Cardiac muscle cell (in vitro differentiated cells and primary cell): ENCODE data around the gene SELENOS. TPM values are rescaled to one million over a fixed set of nuclear protein-coding genes. Genes with fewer than 3 reads are reported as not detected.
A peak's percentile ranks its signal among the peaks of the same experiment; 100 is the strongest.

ENCODE experiments used
- DNase-seq, 2 donors: peaks; one replicate each; pipeline versions ENCODE4 v3.0.0 to v3.0.0-alpha.2; 2010 to 2017; ENCODE audit warnings: low read depth in 1 of 2, low spot score in 1 of 2
- H3K27ac ChIP-seq: fragments of 200-600 bp; sonication (generic); 2 replicates; pipeline ENCODE4 v1.5.1; 2016
- H3K27me3 ChIP-seq: fragments of 200-600 bp; sonication (generic); 2 replicates; pipeline ENCODE4 v1.6.0; 2016; ENCODE audit warnings: control low read depth
- H3K36me3 ChIP-seq: fragments of 200-600 bp; sonication (generic); 2 replicates; pipeline ENCODE4 v1.5.1; 2016; ENCODE audit warnings: control low read depth
- H3K4me1 ChIP-seq: fragments of 200-600 bp; sonication (generic); 2 replicates; pipeline ENCODE4 v1.8.1; 2017; ENCODE audit warnings: low read depth, mild to moderate bottlenecking, mixed run types
- H3K4me3 ChIP-seq: fragments of 200-600 bp; sonication (generic); 2 replicates; pipeline ENCODE4 v1.5.1; 2016; ENCODE audit warnings: mild to moderate bottlenecking
- H3K9me3 ChIP-seq: fragments of 200-600 bp; sonication (generic); 2 replicates; pipeline ENCODE4 v1.5.1; 2017; ENCODE audit warnings: low read depth, mild to moderate bottlenecking, control low read depth
- polyA plus RNA-seq: library from polyadenylated mRNA; unstranded; fragments of >200 nt; fragmentation: Nextera tagmentation; extraction: Ambion mirVana; gene quantifications from 2 replicates; pipeline ENCODE4 v1.2.1, GENCODE V29; 2016
- total RNA-seq: library from RNA; depleted of rRNA; stranded (reverse); fragments of >200 nt; gene quantifications from 2 replicates; pipeline ENCODE4 v1.2.3, GENCODE V29; 2016
- TF ChIP-seq, protein P1 (sequence below): IDR thresholded peaks from 2 replicates; pipeline ENCODE4 v1.5.1; 2012; ENCODE audit warnings: low read depth, mild to moderate bottlenecking, low read length

SELENOS gene
- total and polyA plus RNA-seq, 2 experiments from 2014 or later = 48.3 to 103 TPM

DNA sequence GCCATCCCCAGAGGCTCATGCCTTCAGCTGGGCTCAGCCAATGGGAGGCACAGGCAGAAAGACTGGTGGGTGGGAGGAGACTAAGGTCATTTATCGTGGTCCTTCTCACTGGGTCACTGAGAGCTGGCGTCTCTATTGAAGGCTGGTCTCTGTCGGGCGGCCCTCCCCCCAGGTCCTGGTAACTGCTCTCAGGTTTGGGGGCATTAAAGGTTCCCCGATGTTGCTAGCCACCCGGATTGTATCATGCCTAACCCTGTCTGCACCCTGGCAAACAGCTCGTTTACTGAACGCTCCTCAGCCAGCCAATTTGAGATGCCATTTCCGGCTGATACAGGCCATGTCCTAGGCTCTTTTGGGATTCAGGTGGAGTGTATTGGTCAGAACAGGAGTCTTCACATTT lies 10.5 kb downstream of the SELENOS start:
- TF ChIP-seq, protein P1, sequence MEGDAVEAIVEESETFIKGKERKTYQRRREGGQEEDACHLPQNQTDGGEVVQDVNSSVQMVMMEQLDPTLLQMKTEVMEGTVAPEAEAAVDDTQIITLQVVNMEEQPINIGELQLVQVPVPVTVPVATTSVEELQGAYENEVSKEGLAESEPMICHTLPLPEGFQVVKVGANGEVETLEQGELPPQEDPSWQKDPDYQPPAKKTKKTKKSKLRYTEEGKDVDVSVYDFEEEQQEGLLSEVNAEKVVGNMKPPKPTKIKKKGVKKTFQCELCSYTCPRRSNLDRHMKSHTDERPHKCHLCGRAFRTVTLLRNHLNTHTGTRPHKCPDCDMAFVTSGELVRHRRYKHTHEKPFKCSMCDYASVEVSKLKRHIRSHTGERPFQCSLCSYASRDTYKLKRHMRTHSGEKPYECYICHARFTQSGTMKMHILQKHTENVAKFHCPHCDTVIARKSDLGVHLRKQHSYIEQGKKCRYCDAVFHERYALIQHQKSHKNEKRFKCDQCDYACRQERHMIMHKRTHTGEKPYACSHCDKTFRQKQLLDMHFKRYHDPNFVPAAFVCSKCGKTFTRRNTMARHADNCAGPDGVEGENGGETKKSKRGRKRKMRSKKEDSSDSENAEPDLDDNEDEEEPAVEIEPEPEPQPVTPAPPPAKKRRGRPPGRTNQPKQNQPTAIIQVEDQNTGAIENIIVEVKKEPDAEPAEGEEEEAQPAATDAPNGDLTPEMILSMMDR = no peak
- Histone ChIP-seq H3K9me3 (no peaks in the 10 kb centered on the region), H3K27me3 (no peaks in the 10 kb centered on the region), H3K27ac (peak overlapping the region; percentile 21), H3K4me1 (peaks cover 19% of the 10 kb centered on the region), H3K4me3 (no peak overlapping the region), H3K36me3 (no peaks in the 10 kb centered on the region)
- no peak for DNase-seq

DNA sequence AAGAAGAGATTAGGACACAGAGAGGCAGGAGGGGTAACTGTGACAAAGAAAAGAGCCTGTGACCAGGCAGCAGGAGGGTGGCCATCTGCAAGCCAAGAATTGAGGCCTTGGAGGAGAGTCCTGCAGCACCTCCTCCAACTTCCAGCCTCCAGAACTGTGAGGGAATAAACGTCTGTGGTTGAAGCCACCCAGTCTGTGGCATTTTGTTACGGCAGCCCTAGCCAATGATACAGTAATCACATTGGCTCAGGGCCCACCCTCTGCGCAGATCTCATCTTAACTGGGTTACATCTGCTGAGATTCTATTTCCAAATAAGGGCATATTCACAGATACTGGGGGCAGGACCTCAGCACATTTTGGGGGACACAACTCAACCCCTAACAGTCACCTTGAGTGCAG lies 11.3 kb downstream of the SELENOS start:
- Histone ChIP-seq H3K27me3 (no peaks in the 10 kb centered on the region), H3K36me3 (no peaks in the 10 kb centered on the region), H3K27ac (no peak overlapping the region), H3K9me3 (no peaks in the 10 kb centered on the region), H3K4me3 (no peak overlapping the region), H3K4me1 (peaks cover 11% of the 10 kb centered on the region)
- DNase-seq = peak in 1 of 2 donors; percentile 61
- TF ChIP-seq, protein P1 = no peak

DNA sequence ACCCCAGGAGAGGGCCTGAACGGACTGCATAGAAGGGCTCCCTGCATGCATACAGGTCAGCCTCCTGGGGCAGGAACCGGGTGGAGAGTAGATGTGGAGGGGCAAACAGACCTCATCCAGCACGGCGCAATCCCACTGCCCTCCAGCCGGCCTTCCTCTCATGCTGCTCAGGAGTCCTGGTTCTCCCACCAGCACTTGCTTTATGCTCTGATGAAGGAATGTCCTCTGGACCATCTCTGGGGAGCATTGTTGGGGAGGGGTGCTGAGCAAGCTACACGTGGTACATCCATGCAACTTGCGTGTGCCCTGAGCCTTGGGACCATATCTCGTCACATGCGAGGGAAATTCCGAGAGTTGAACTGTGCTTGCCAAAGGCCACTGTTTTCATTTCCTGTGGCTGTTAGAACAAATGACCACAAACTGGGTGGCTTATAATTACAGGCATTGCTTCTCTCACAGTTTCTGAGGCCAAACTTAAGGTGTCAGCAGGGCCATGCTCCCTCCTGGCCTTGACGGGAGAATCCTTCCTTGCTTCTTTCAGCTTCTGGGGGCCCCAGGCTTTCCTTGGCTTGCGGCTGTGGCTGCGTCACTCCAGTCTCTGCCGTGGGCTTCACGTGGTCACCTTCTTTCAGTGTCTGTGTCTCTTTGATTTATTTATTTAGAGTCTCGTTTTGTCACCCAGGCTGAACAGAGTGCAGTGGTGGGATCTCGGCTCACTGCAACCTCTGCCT lies 12.2 kb downstream of the SELENOS start:
- no peak overlapping the region for H3K4me3 ChIP-seq
- TF ChIP-seq, protein P1 = no peak
- peaks cover 2% of the 10 kb centered on the region for H3K4me1 ChIP-seq
- no peaks in the 10 kb centered on the region for H3K36me3 ChIP-seq
- H3K27ac ChIP-seq = no peak overlapping the region
- H3K27me3 ChIP-seq = no peaks in the 10 kb centered on the region
- DNase-seq = peak in 1 of 2 donors; percentile 30
- no peaks in the 10 kb centered on the region for H3K9me3 ChIP-seq

DNA sequence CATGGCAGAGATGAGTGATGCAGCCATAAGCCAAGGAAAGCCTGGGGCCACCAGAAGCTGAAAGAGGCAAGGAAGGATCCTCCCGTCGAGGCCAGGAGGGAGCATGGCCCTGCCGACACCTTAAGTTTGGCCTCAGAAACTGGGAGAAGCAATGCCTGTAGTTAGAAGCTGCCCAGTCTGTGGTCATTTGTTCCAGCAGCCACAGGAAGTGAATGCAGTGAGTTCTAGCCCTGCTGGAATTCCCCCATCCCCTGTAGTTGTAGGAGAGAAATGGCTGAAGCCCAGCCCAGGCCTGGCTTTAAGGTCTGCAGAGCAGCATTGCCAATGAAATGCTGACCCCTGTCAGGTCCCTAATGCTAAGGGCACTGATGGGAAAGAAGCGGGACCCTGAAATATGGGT lies 13.3 kb downstream of the SELENOS start:
- Histone ChIP-seq H3K36me3 (no peaks in the 10 kb centered on the region), H3K4me3 (no peak overlapping the region), H3K9me3 (no peaks in the 10 kb centered on the region), H3K27ac (no peak overlapping the region), H3K27me3 (no peaks in the 10 kb centered on the region), H3K4me1 (no peaks in the 10 kb centered on the region)
- peak in 1 of 2 donors; percentile 55 for DNase-seq
- TF ChIP-seq, protein P1 = no peak

DNA sequence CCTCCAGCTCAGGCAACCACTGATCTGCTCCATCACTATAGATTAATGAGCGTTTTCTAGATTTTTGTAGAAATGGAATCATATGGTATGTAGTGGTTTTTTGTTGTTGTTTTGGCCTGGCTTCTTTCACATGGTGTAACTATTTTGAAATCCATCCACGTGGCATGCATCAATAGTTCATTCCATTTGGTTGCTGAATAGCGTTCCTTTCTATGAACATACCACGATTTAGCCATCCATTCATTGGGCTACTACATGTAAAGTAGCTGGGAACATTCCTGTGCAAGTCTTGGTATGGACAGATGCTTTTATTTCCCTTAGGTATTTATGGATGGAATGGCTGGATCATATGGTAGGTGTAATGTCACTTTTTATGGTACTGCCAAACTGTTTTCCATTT lies 14.7 kb downstream of the SELENOS start:
- Histone ChIP-seq H3K27ac (no peak overlapping the region), H3K9me3 (no peaks in the 10 kb centered on the region), H3K27me3 (no peaks in the 10 kb centered on the region), H3K4me1 (no peaks in the 10 kb centered on the region), H3K4me3 (no peak overlapping the region), H3K36me3 (no peaks in the 10 kb centered on the region)
- TF ChIP-seq, protein P1 = no peak
- no peak for DNase-seq
